ENCODE measurements around the gene SLC39A7.

Gene SLC39A7

GRCh38 chr6:33204415-33205190, 3.9 kb downstream of the SLC39A7 start, which contains the start of gene HSD17B8:
Gene HSD17B8 (plus strand): TSS chr6:33204655. CDS start chr6:33204669, 14 bp downstream.
- H3K79me2 ChIP-seq (ENCODE audit: low read length): peaks cover 27% of the 10 kb centered on the region
- peaks cover 26% of the 10 kb centered on the region for H3K4me1 ChIP-seq (ENCODE audit: low read length)
- H3K27ac ChIP-seq (ENCODE audit: low read length): peak within 1 kb of the TSS; percentile 72
- H3K4me3 ChIP-seq (ENCODE audit: low read length): peak within 1 kb of the TSS; percentile 99
- H4K20me1 ChIP-seq (ENCODE audit: insufficient read depth, low read length): no peaks in the 10 kb centered on the region; the same call in 1 of the 2 replicates
- H3K9me3 ChIP-seq (ENCODE audit: insufficient read depth, low read length): no peaks in the 10 kb centered on the region
- no peak for TF ChIP-seq CTCF (IDR thresholded peaks at IDR 0.05; ENCODE audit: low read depth, low read length)
- TF ChIP-seq EZH2phosphoT487 (IDR thresholded peaks at IDR 0.05; ENCODE audit: low read depth): no peak
- H3K27me3 ChIP-seq (ENCODE audit: low read depth, low read length): no peaks in the 10 kb centered on the region
- peaks cover 19% of the 10 kb centered on the region for H3K36me3 ChIP-seq (replicated peaks; ENCODE audit: low read depth, low read length)
- peak within 1 kb of the TSS; percentile 95 for H3K9ac ChIP-seq (ENCODE audit: low read length)
- H3K4me2 ChIP-seq (ENCODE audit: low read length): peak within 1 kb of the TSS; percentile 71
- H2AFZ ChIP-seq (ENCODE audit: low read depth, low read length): peak within 1 kb of the TSS; percentile 25; the same call in 1 of the 2 replicates

- Histone ChIP-seq H2AFZ (ENCODE audit: low read depth, low read length) (no peak overlapping the region), H3K36me3 (replicated peaks; ENCODE audit: low read depth, low read length) (peaks cover 22% of the 10 kb centered on the region), H3K4me2 (ENCODE audit: low read length) (peak overlapping the region; percentile 71), H3K27me3 (ENCODE audit: low read depth, low read length) (no peaks in the 10 kb centered on the region), H4K20me1 (ENCODE audit: insufficient read depth, low read length) (no peaks in the 10 kb centered on the region; the same call in 1 of the 2 replicates), H3K4me1 (ENCODE audit: low read length) (peaks cover 26% of the 10 kb centered on the region), H3K9ac (ENCODE audit: low read length) (peak overlapping the region; percentile 95), H3K27ac (ENCODE audit: low read length) (peak overlapping the region; percentile 72), H3K4me3 (ENCODE audit: low read length) (peak overlapping the region; percentile 99), H3K79me2 (ENCODE audit: low read length) (peaks cover 19% of the 10 kb centered on the region), H3K9me3 (ENCODE audit: insufficient read depth, low read length) (no peaks in the 10 kb centered on the region)
- TF ChIP-seq EZH2phosphoT487 (IDR thresholded peaks at IDR 0.05; ENCODE audit: low read depth) (no peak), CTCF (IDR thresholded peaks at IDR 0.05; ENCODE audit: low read depth, low read length) (peak; percentile 38)
These were observed 4.7 kb downstream of the SLC39A7 start for GRCh38 chr6:33205191-33206026.

GRCh38 chr6:33206027-33206863, 5.6 kb downstream of the SLC39A7 start:
- Histone ChIP-seq H3K36me3 (replicated peaks; ENCODE audit: low read depth, low read length) (peaks cover 22% of the 10 kb centered on the region), H3K79me2 (ENCODE audit: low read length) (peaks cover 13% of the 10 kb centered on the region), H3K9me3 (ENCODE audit: insufficient read depth, low read length) (no peaks in the 10 kb centered on the region), H3K4me1 (ENCODE audit: low read length) (peaks cover 26% of the 10 kb centered on the region), H3K27ac (ENCODE audit: low read length) (no peak overlapping the region), H3K4me2 (ENCODE audit: low read length) (peak overlapping the region; percentile 71; the same call in 1 of the 2 replicates), H3K9ac (ENCODE audit: low read length) (no peak overlapping the region), H2AFZ (ENCODE audit: low read depth, low read length) (no peak overlapping the region), H4K20me1 (ENCODE audit: insufficient read depth, low read length) (no peaks in the 10 kb centered on the region; the same call in 1 of the 2 replicates), H3K4me3 (ENCODE audit: low read length) (no peak overlapping the region), H3K27me3 (ENCODE audit: low read depth, low read length) (no peaks in the 10 kb centered on the region)
- TF ChIP-seq CTCF (IDR thresholded peaks at IDR 0.05; ENCODE audit: low read depth, low read length) (no peak), EZH2phosphoT487 (IDR thresholded peaks at IDR 0.05; ENCODE audit: low read depth) (no peak)
